Esophagus muscularis mucosa (tissue), 4 donors: ENCODE data around the gene DNAJC17. TPM values are rescaled to one million over a fixed set of nuclear protein-coding genes. Genes with fewer than 3 reads are reported as not detected.

Experiments
- DNase-seq: peaks from one replicate; pipeline ENCODE4 v3.0.0-alpha.2; 2017; ENCODE audit errors: extremely low spot score
- H3K27ac ChIP-seq, 4 donors: fragments of 200-600 bp; sonication (generic); replicated peaks in 1 of 4; 1 replicate in 3 of 4; 2 replicates in 1 of 4; pipeline ENCODE4 v1.5.1; 2016 to 2019; ENCODE audit warnings: mild to moderate bottlenecking in 1 of 4
- H3K27me3 ChIP-seq, 4 donors: fragments of 200-600 bp; sonication (generic); one replicate each; pipeline versions ENCODE4 v1.5.1 to v1.6.0; 2016 to 2019
- H3K36me3 ChIP-seq, 4 donors: fragments of 200-600 bp; sonication (generic); one replicate each; pipeline ENCODE4 v1.5.1; 2016 to 2019
- H3K4me1 ChIP-seq, 4 donors: fragments of 200-600 bp; sonication (generic); one replicate each; pipeline ENCODE4 v1.5.1; 2016 to 2019
- H3K4me3 ChIP-seq, 4 donors: fragments of 200-600 bp; sonication (generic); 1 replicate in 2 of 4; 2 replicates in 2 of 4; pipeline ENCODE4 v1.5.1; 2016 to 2019; ENCODE audit warnings: mild to moderate bottlenecking in 4 of 4, moderate library complexity in 1 of 4
- H3K9me3 ChIP-seq, 4 donors: fragments of 200-600 bp; sonication (generic); 1 replicate in 3 of 4; 2 replicates in 1 of 4; pipeline ENCODE4 v1.5.1; 2016 to 2019
- CTCF ChIP-seq, 3 experiments: fragments of 200-600 bp in 2 of 3; fragments of 450-650 bp in 1 of 3; sonication (generic) in 2 of 3; IDR thresholded peaks; one replicate each; pipeline ENCODE4 v1.5.1; 2017 to 2019; ENCODE audit warnings: antibody characterized with exemption in 3 of 3, mild to moderate bottlenecking in 2 of 3, moderate library complexity in 1 of 3
- EP300 ChIP-seq: sonication (generic); formaldehyde crosslinking; IDR thresholded peaks from one replicate; pipeline ENCODE4 v1.6.1; 2017; ENCODE audit warnings: antibody characterized with exemption
- POLR2A ChIP-seq: fragments of 450-650 bp; IDR thresholded peaks from one replicate; pipeline ENCODE4 v1.6.1; 2017; ENCODE audit warnings: antibody characterized with exemption, moderate library complexity, mild to moderate bottlenecking, low read depth
- POLR2AphosphoS5 ChIP-seq, 2 donors: sonication (generic); formaldehyde crosslinking; IDR thresholded peaks; one replicate each; pipeline ENCODE4 v1.6.1; 2017; ENCODE audit warnings: antibody characterized with exemption in 2 of 2
- WGBS: methylation state at CpG from one replicate; pipeline ENCODE4 v1.1.5; 2018; 5-methylcytosine and 5-hydroxymethylcytosine counted together
- intact Hi-C: fragments of 100-400 bp; cut with DNase I; formaldehyde crosslinking; loops from one replicate; pipeline ENCODE4 v1.15.1; 2023
- total RNA-seq, 4 donors: library from RNA; depleted of rRNA; stranded (reverse); fragments of >200 nt; gene quantifications; one replicate each; pipeline versions ENCODE4 v1.1.0 to v1.2.1, GENCODE V29; 2016

Gene DNAJC17
- total RNA-seq, 4 donors from 2014 or later, result 10.0 to 23.8 (median 13.9) TPM

- H3K27ac ChIP-seq, result peak overlapping the region in 3 of 4 donors; percentile 38 to 63 (median 42)
Measured at GRCh38 chr15:40768521-40769273, 38.6 kb downstream of the DNAJC17 start.

DNA sequence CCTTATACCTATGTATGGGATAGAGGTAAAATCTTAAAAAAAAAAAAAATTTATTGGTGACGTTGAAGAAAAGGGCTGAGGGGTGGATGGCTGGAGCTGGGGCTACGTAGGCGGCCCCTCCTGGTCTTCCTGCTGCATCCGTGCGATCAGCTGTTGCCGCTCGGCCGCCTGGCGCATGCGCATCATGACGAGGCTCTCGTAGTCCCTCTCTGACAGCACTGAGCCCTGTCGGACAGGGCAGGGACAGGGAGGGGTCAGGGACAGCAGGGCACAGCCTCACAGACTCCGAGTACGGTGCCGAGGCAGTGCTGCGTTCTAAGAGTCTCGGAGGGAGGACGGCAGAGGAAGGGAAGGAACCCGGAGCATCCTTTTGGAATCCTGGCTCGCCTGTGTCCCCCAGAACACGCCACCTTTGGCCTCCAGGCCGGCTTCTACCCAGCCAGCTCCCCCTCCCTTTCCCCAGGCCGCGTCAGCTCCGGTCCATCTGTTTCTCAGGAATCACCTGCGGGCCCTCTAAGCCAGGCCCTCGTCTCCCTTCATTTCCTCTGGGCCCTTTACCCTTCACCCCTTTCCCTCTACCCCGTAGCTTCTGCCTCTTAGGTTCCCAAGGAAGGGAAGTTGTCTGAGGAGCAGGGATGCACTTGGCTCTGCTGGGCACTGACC is 39.3 kb downstream of the DNAJC17 start:
- no peaks in the 10 kb centered on the region for H3K27me3 ChIP-seq
- H3K27ac ChIP-seq, result peak overlapping the region in 2 of 4 donors; percentile 10 to 63
- TF ChIP-seq EP300, result no peak
- no peak for TF ChIP-seq CTCF (IDR thresholded peaks at IDR 0.05)
- TF ChIP-seq POLR2A, result no peak
- TF ChIP-seq POLR2AphosphoS5 (IDR thresholded peaks at IDR 0.05), result no peak
- WGBS, result 95% methylated on average over 26 of the region's 29 CpGs
- intact Hi-C loops, result no loop called here
- DNase-seq, result no peak
- no peak overlapping the region for H3K4me3 ChIP-seq
- H3K9me3 ChIP-seq, result no peaks in the 10 kb centered on the region
- peaks cover 12 to 59% (median 54%) of the 10 kb centered on the region in 4 donors for H3K4me1 ChIP-seq
- peaks cover 16 to 58% (median 53%) of the 10 kb centered on the region in 4 donors for H3K36me3 ChIP-seq

More at GRCh38 chr15:40768521-40769273, 38.6 kb downstream of the DNAJC17 start:
- Histone ChIP-seq H3K36me3 (peaks cover 23 to 65% (median 61%) of the 10 kb centered on the region in 4 donors), H3K27me3 (no peaks in the 10 kb centered on the region), H3K4me3 (no peak overlapping the region), H3K9me3 (no peaks in the 10 kb centered on the region), H3K4me1 (peaks cover 7 to 51% (median 47%) of the 10 kb centered on the region in 4 donors)
- no peak for DNase-seq
- TF ChIP-seq POLR2A, result no peak
- TF ChIP-seq CTCF (IDR thresholded peaks at IDR 0.05), result no peak
- no peak for TF ChIP-seq EP300
- no peak for TF ChIP-seq POLR2AphosphoS5 (IDR thresholded peaks at IDR 0.05)
- intact Hi-C loops, result no loop called here
- 79% methylated on average over 16 of the region's 21 CpGs for WGBS

GRCh38 chr15:40766906-40767837 is 40.1 kb downstream of the DNAJC17 start:
- peaks cover 9 to 51% (median 46%) of the 10 kb centered on the region in 4 donors for H3K36me3 ChIP-seq
- 87% methylated on average over 15 of the region's 32 CpGs for WGBS

More at GRCh38 chr15:40766906-40767837, 40.1 kb downstream of the DNAJC17 start:
- intact Hi-C loops, result no loop called here
- Histone ChIP-seq H3K27ac (no peak overlapping the region), H3K4me3 (no peak overlapping the region), H3K4me1 (peaks cover 16 to 65% (median 60%) of the 10 kb centered on the region in 4 donors), H3K9me3 (no peaks in the 10 kb centered on the region), H3K27me3 (no peaks in the 10 kb centered on the region)
- no peak for TF ChIP-seq EP300
- TF ChIP-seq POLR2AphosphoS5 (IDR thresholded peaks at IDR 0.05), result no peak
- no peak for TF ChIP-seq CTCF (IDR thresholded peaks at IDR 0.05)
- TF ChIP-seq POLR2A, result no peak
- DNase-seq, result no peak
